Right atrium auricular region (tissue), 2 donors: ENCODE measurements around the gene RAB44. TPM values are rescaled to one million over a fixed set of nuclear protein-coding genes. Genes with fewer than 3 reads are reported as not detected.

Experiments
- DNase-seq: peaks from one replicate; pipeline ENCODE4 v3.0.0-alpha.2; 2019; ENCODE audit warnings: low spot score
- H3K27ac ChIP-seq, 2 donors: fragments of 200-600 bp; sonication (generic); 1 replicate in 1 of 2; 2 replicates in 1 of 2; pipeline ENCODE4 v1.5.1; 2016 to 2019
- H3K27me3 ChIP-seq, 2 donors: fragments of 200-600 bp; sonication (generic); one replicate each; pipeline versions ENCODE4 v1.5.1 to v1.6.0; 2017 to 2019
- H3K36me3 ChIP-seq: fragments of 200-600 bp; sonication (generic); one replicate; pipeline ENCODE4 v1.5.1; 2016
- H3K4me1 ChIP-seq, 2 donors: fragments of 200-600 bp; sonication (generic); one replicate each; pipeline versions ENCODE4 v1.5.1 to v1.6.0; 2017 to 2019
- H3K4me3 ChIP-seq, 2 donors: fragments of 200-600 bp; sonication (generic); 1 replicate in 1 of 2; 2 replicates in 1 of 2; pipeline ENCODE4 v1.5.1; 2017 to 2019; ENCODE audit warnings: mild to moderate bottlenecking in 1 of 2, moderate library complexity in 1 of 2
- H3K9me3 ChIP-seq, 2 donors: fragments of 200-600 bp; sonication (generic); one replicate each; pipeline ENCODE4 v1.5.1; 2019
- CTCF ChIP-seq, 2 donors: fragments of 200-600 bp; sonication (generic); IDR thresholded peaks; one replicate each; pipeline ENCODE4 v1.5.1; 2019; ENCODE audit warnings: antibody characterized with exemption in 2 of 2
- total RNA-seq, 2 donors: library from RNA; depleted of rRNA; stranded (reverse); fragments of >200 nt; gene quantifications; one replicate each; pipeline ENCODE4 v1.1.0, GENCODE V29; 2016

RAB44 gene
- total RNA-seq, 2 donors from 2014 or later = 0.12 TPM; not detected in 1

- TF ChIP-seq CTCF (IDR thresholded peaks at IDR 0.05) = no peak
- Histone ChIP-seq H3K9me3 (no peaks in the 10 kb centered on the region), H3K4me1 (peaks cover 0 to 21% of the 10 kb centered on the region in 2 donors), H3K36me3 (no peaks in the 10 kb centered on the region), H3K27me3 (no peaks in the 10 kb centered on the region), H3K4me3 (no peak overlapping the region), H3K27ac (no peak overlapping the region)
- DNase-seq = no peak
Observed at GRCh38 chr6:36737043-36737785, 39.6 kb downstream of the RAB44 start.

- Histone ChIP-seq H3K36me3 (no peaks in the 10 kb centered on the region), H3K4me1 (peaks cover 0 to 21% of the 10 kb centered on the region in 2 donors), H3K4me3 (no peak overlapping the region), H3K9me3 (no peaks in the 10 kb centered on the region), H3K27ac (no peak overlapping the region), H3K27me3 (no peaks in the 10 kb centered on the region)
- TF ChIP-seq CTCF (IDR thresholded peaks at IDR 0.05) = no peak
- no peak for DNase-seq
Observed at GRCh38 chr6:36738108-36738507, 40.5 kb downstream of the RAB44 start.

- Histone ChIP-seq H3K36me3 (no peaks in the 10 kb centered on the region), H3K4me3 (no peak overlapping the region), H3K27me3 (no peaks in the 10 kb centered on the region), H3K27ac (no peak overlapping the region), H3K9me3 (no peaks in the 10 kb centered on the region), H3K4me1 (peaks cover 0 to 11% of the 10 kb centered on the region in 2 donors)
- no peak for TF ChIP-seq CTCF (IDR thresholded peaks at IDR 0.05)
- no peak for DNase-seq
Observed at GRCh38 chr6:36739947-36740817, 42.6 kb downstream of the RAB44 start.

- Histone ChIP-seq H3K4me1 (peaks cover 0 to 5% of the 10 kb centered on the region in 2 donors), H3K36me3 (no peaks in the 10 kb centered on the region), H3K4me3 (no peak overlapping the region), H3K9me3 (no peaks in the 10 kb centered on the region), H3K27me3 (no peaks in the 10 kb centered on the region), H3K27ac (no peak overlapping the region)
- no peak for TF ChIP-seq CTCF (IDR thresholded peaks at IDR 0.05)
- no peak for DNase-seq
Observed at GRCh38 chr6:36740818-36741179, 43.2 kb downstream of the RAB44 start.

GRCh38 chr6:36742146-36742545, 44.5 kb downstream of the RAB44 start:
- no peak overlapping the region for H3K27ac ChIP-seq
- no peaks in the 10 kb centered on the region for H3K36me3 ChIP-seq
- H3K4me1 ChIP-seq = no peaks in the 10 kb centered on the region
- no peak for TF ChIP-seq CTCF (IDR thresholded peaks at IDR 0.05)
- no peaks in the 10 kb centered on the region for H3K27me3 ChIP-seq
- no peaks in the 10 kb centered on the region for H3K9me3 ChIP-seq
- no peak for DNase-seq
- no peak overlapping the region for H3K4me3 ChIP-seq
